Hepatocyte (in vitro differentiated cells): ENCODE data around the gene VPS13D.

Experiments
- EZH2 ChIP-seq: fragments of 200-600 bp; sonication (generic); IDR thresholded peaks from 2 replicates; pipeline ENCODE4 v1.6.1; 2016; ENCODE audit warnings: antibody characterized with exemption, mild to moderate bottlenecking, borderline replicate concordance
- TF ChIP-seq, protein P1 (sequence below): fragments of 200-600 bp; sonication (generic); IDR thresholded peaks from 2 replicates; pipeline ENCODE4 v1.5.1; 2016; ENCODE audit warnings: antibody characterized with exemption, mild to moderate bottlenecking; ENCODE audit not compliant: poor library complexity

DNA sequence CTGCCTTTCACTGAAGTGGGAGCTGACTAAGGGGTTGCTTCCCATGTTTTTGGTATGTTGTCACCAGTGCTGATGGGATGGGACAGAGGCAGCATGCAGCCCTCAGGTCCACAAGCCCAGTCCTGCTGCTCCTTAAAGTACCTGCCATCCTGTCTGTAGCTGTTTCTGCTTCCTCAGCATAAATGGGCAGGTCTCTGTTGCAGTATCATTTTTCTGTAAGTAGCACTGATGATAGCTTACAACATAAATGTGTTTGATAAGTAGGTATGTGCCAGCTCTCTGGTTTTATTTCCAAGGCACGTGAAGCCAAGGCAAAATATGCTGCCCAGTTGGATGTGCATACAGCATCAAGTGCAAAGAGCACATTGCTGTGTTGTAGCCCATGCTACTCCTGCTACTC lies 173.0 kb downstream of the VPS13D start:
- no peak for TF ChIP-seq EZH2
- TF ChIP-seq, protein P1, sequence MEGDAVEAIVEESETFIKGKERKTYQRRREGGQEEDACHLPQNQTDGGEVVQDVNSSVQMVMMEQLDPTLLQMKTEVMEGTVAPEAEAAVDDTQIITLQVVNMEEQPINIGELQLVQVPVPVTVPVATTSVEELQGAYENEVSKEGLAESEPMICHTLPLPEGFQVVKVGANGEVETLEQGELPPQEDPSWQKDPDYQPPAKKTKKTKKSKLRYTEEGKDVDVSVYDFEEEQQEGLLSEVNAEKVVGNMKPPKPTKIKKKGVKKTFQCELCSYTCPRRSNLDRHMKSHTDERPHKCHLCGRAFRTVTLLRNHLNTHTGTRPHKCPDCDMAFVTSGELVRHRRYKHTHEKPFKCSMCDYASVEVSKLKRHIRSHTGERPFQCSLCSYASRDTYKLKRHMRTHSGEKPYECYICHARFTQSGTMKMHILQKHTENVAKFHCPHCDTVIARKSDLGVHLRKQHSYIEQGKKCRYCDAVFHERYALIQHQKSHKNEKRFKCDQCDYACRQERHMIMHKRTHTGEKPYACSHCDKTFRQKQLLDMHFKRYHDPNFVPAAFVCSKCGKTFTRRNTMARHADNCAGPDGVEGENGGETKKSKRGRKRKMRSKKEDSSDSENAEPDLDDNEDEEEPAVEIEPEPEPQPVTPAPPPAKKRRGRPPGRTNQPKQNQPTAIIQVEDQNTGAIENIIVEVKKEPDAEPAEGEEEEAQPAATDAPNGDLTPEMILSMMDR, result no peak
